Skeletal muscle satellite cell (primary cell): Measurements from ENCODE around the gene SUSD1.

ENCODE experiments used
- H3K27me3 ChIP-seq: 2 replicates; pipeline ENCODE4 v1.7.0; 2013; ENCODE audit warnings: low read length; ENCODE audit not compliant: control insufficient read depth, insufficient read depth
- H3K36me3 ChIP-seq: 2 replicates; pipeline ENCODE4 v1.7.0; 2013; ENCODE audit warnings: mild to moderate bottlenecking, control low read depth, low read length; ENCODE audit not compliant: insufficient read depth
- H3K4me1 ChIP-seq: 2 replicates; pipeline ENCODE4 v1.7.0; 2013; ENCODE audit warnings: low read length; ENCODE audit not compliant: control insufficient read depth, insufficient read depth
- H3K4me2 ChIP-seq: 2 replicates; pipeline ENCODE4 v1.7.0; 2013; ENCODE audit warnings: mild to moderate bottlenecking, low read length
- H3K4me3 ChIP-seq: 2 replicates; pipeline ENCODE4 v1.7.0; 2013; ENCODE audit warnings: low read length
- H3K9ac ChIP-seq: 2 replicates; pipeline ENCODE4 v1.7.0; 2013; ENCODE audit warnings: mild to moderate bottlenecking, low read depth, low read length, moderate library complexity
- H3K9me3 ChIP-seq: replicated peaks from 2 replicates; pipeline ENCODE4 v1.7.0; 2013; ENCODE audit warnings: mild to moderate bottlenecking, control low read depth, low read length

SUSD1 gene

DNA sequence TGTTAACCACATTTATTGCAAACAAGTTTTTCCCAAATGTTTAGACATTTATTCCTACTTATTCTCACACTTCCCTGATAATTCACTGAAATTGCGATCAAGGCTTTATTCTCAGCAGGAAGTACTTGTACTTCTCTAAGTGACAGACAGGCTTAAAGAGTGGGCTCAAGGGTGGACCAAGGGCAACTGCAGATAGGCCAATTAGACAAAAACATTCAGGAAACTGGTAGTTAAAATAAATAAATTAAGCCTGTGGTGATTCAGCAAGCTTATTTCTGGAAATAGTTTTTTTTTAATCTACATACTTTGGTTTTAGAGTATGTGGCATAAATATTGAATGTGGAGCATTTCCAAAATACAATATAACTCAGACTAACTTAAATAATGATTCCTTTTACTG, 142.4 kb downstream of the SUSD1 start:
- no peak overlapping the region for H3K4me3 ChIP-seq
- H3K4me2 ChIP-seq: peak overlapping the region; percentile 9
- peaks cover 70% of the 10 kb centered on the region for H3K4me1 ChIP-seq
- H3K36me3 ChIP-seq: no peaks in the 10 kb centered on the region
- H3K9ac ChIP-seq: peak overlapping the region; percentile 26
- H3K27me3 ChIP-seq: no peaks in the 10 kb centered on the region
- no peaks in the 10 kb centered on the region for H3K9me3 ChIP-seq

DNA sequence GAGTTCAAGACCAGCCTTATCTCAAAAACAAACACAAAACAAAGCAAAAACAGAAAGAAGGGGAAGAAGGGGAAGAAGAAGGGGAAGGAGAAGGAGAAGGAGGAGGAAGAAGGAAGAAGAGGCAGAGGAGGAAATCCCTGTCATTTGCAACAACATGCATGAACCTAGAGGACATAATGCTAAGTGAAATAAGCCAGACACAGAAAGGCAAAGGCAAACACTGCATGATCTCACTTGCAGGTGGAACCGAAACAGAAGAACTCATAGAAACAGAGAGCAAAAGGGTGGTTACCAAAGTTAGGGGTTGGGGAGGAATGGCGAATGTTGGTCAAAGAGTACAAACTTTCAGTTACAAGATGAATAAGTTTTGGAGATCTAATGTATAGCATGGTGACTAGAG, 143.1 kb downstream of the SUSD1 start:
- Histone ChIP-seq H3K4me3 (no peak overlapping the region), H3K4me2 (peak overlapping the region; percentile 9), H3K9me3 (no peaks in the 10 kb centered on the region), H3K27me3 (no peaks in the 10 kb centered on the region), H3K9ac (peak overlapping the region; percentile 26), H3K4me1 (peaks cover 63% of the 10 kb centered on the region), H3K36me3 (no peaks in the 10 kb centered on the region)

DNA sequence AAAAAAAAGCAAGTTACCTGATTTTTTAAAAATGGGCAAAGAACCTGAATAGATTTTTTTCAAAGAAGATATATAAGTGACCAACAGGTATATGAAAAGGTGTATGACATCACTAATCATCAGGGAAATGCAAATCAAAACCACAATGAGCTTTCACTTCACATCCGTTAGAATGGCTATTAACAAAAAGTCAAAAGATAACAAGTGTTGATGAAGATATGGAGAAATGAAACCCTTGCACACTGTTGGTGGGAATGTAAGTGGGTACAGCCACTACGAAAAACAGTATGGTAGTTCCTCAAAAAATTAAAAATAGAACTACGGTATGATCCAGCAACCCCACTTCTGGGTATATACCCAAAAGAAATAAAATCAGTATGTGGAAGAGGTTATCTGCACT, 143.7 kb downstream of the SUSD1 start:
- no peaks in the 10 kb centered on the region for H3K27me3 ChIP-seq
- H3K4me3 ChIP-seq: no peak overlapping the region
- no peaks in the 10 kb centered on the region for H3K36me3 ChIP-seq
- H3K9me3 ChIP-seq: no peaks in the 10 kb centered on the region
- no peak overlapping the region for H3K9ac ChIP-seq
- peaks cover 59% of the 10 kb centered on the region for H3K4me1 ChIP-seq
- no peak overlapping the region for H3K4me2 ChIP-seq

DNA sequence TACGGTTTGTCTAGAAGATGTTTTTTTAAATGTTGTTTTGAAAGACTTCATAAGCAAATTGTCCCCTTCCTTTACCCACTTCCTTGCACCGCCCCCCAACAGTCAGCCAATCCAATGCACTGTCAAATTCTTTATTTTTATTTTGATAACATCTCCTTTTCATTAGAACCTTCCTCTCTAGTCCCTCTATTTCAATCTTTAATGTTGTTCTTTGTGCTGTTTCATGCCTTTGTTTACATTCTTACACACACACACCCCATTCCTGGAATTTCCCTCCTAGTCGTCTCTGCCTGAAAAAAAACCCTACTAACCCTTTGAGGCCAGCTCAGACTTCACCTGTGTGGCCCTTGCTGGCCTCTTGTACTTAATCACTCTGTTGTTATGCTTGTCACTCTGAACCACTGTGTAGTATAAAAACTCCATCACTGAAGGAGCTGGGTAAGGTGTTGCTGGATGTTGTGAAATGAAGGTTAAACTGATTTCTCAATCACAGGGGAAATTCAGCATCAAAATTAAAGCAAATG, 145.1 kb downstream of the SUSD1 start:
- Histone ChIP-seq H3K27me3 (no peaks in the 10 kb centered on the region), H3K9ac (peak overlapping the region; percentile 27)

DNA sequence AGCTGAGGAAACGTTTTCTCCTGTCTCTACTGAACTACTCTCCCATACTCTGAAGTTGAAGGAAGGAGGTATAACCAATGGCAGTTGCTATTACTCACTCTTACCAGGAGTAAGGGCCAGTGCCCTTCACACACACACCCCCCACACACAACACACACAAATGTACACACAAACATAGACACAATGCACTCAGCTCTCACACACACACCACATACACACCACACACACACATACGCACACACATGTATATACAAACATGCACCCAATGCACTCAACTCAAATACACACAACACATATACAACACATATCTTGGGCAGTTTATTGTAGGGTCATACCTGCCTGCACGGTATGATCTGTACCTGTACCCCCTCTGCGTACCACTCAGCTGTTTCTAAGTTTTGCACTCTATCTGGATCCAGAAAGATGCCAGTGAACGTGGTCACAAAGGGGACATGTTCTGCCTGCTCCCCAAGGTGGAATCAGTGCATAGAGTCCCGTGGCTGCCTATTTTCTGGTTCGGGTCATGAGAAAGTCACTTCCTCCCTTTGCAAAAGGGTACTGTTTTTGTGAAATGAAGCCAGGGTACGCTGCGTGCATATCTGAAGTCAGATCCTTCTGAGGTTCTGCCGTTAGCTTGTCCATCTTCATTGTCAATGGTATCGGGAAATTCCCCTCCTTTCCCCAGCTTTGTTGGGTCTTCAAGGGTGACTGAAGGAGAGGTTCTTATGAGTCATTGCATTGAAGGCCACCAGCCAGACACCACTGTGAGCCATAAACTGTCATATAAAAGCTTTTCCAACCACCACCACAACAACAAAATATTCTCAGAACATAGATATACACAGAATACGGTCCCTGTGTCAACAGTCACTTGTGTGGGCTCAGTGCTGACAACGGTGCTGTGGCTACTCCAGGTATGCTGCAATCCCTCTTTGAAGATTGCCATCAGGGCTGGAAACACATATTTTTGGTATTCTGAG, 146.6 kb downstream of the SUSD1 start:
- Histone ChIP-seq H3K4me1 (peaks cover 44% of the 10 kb centered on the region), H3K36me3 (no peaks in the 10 kb centered on the region), H3K4me2 (no peak overlapping the region), H3K27me3 (no peaks in the 10 kb centered on the region), H3K4me3 (no peak overlapping the region), H3K9ac (no peak overlapping the region), H3K9me3 (no peaks in the 10 kb centered on the region)

More for the DNA sequence above, 145.1 kb downstream of the SUSD1 start:
- Histone ChIP-seq H3K36me3 (no peaks in the 10 kb centered on the region), H3K4me1 (peaks cover 51% of the 10 kb centered on the region), H3K4me2 (peak overlapping the region; percentile 41), H3K4me3 (no peak overlapping the region), H3K9me3 (no peaks in the 10 kb centered on the region)

DNA sequence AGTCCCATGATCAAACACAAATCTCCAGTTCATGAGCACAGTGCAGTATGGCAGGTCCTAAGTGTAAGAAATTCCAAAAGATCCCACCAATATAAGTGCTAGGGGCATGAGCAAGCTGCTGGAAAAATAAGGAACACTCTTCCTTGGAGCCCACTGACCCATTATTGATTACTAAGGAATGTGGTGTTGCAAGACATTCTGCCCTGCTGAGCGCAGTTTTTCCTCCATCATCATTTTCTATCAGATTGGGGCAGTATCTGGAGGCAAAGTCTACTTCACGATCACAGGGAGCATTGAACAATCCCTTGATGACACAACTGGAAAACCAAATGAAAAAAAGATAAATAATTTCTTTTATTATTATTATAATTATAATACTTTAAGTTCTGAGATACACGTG, 149.2 kb downstream of the SUSD1 start:
- no peaks in the 10 kb centered on the region for H3K36me3 ChIP-seq
- H3K4me3 ChIP-seq: no peak overlapping the region
- no peak overlapping the region for H3K4me2 ChIP-seq
- H3K27me3 ChIP-seq: no peaks in the 10 kb centered on the region
- no peaks in the 10 kb centered on the region for H3K9me3 ChIP-seq
- H3K9ac ChIP-seq: no peak overlapping the region
- peaks cover 47% of the 10 kb centered on the region for H3K4me1 ChIP-seq

DNA sequence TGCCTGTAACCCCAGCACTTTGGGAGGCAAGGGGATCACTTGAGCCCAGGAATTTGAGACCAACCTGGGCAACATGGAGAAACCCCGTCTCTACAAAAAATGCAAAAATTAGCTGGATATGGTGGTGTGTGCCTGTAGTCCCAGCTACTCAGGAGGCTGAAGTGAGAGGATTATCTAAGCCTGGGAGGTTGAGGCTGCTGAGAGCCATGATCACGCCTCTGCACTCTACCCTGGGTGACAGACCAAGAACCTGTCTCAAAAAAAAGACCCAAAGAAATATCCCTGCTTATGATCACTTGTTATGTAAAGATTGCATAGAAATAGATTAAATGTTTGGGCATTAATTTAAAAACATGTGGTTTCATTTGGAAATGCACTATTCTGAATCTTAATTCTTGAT, 153.4 kb downstream of the SUSD1 start:
- H3K36me3 ChIP-seq: no peaks in the 10 kb centered on the region
- no peak overlapping the region for H3K4me3 ChIP-seq
- peaks cover 31% of the 10 kb centered on the region for H3K4me1 ChIP-seq
- H3K9me3 ChIP-seq: no peaks in the 10 kb centered on the region
- H3K9ac ChIP-seq: peak overlapping the region; percentile 42
- H3K27me3 ChIP-seq: no peaks in the 10 kb centered on the region
- H3K4me2 ChIP-seq: no peak overlapping the region

DNA sequence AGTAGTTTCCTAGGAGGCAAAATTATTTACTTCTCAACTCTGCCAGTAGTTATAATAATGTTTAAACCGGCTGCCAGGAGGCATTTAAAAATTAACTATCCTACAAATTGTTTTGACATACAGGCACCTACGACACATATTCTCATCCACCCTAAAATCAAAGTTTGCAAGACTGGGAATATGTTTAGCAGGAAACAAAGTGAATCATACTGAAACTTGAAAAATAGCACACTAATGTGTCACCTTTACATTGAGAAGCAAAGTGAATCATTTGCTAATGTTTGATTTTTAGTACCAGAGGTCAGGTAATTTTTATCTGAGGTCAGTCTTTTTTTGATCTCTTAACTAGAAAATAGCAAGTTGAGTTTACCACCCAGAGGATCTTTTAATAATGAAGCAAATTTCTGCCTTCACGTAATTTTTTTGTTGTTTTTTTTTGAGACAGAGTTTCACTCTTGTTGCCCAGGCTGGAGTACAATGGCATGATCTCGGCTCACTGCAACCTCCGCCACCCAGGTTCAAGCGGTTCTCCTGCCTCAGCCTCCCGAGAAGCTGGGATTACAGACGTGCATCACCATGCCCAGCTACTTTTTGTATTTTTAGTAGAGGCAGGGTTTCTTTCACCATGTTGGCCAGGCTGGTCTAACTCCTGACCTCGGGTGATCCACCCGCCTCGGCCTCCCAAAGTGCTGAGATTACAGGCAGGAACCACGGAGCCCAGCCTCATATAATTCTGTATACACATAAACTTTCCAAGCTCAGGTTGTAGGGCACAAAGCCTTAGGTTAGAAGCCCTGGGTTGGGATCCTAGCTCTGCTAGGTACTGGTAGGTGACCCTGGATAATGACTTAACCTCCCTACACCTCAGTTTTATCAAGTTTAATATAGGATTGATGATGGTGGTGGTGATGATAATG, 154.2 kb downstream of the SUSD1 start:
- no peaks in the 10 kb centered on the region for H3K9me3 ChIP-seq
- H3K36me3 ChIP-seq: no peaks in the 10 kb centered on the region
- peaks cover 31% of the 10 kb centered on the region for H3K4me1 ChIP-seq
- peak overlapping the region; percentile 51 for H3K9ac ChIP-seq
- no peak overlapping the region for H3K4me2 ChIP-seq
- H3K4me3 ChIP-seq: no peak overlapping the region
- H3K27me3 ChIP-seq: no peaks in the 10 kb centered on the region

DNA sequence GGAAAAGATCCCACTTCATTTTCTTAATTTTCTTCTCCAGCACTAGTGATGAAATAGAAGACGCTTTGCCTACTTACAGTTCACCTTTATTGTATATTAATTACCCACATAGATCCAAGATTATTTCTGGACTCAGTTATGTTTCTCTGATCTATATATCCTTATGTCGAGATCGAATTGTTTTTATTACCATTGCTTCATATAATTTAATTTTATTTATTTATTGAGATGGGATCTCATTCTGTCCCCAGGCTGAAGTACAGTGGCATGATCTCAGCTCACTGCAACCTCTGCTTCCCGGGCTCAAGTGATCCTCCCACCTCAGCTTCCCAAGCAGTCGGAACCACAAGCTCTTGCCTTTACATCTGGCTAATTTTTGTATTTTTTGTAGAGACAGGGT, 157.2 kb downstream of the SUSD1 start:
- Histone ChIP-seq H3K9ac (no peak overlapping the region), H3K4me2 (no peak overlapping the region), H3K27me3 (no peaks in the 10 kb centered on the region), H3K4me1 (peaks cover 33% of the 10 kb centered on the region), H3K4me3 (no peak overlapping the region), H3K9me3 (no peaks in the 10 kb centered on the region), H3K36me3 (no peaks in the 10 kb centered on the region)

DNA sequence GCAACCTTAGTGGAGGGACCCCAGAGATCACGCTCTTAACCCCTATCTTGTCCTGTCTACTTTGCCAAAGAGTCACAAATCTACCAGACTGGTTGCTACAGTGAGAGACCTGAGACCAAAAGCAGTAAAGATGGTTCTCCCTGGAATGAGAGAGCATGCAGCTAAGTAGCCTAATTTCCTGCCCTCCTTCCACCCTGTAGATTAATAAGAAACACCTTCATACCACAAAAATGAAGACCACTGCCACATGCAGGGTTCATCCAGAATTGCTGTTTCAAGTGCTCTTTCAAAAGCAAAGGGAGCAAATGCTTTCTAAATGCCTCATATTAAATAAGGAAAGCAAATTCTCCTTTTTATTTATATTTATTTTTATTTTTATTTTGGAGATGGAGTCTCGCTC, 159.4 kb downstream of the SUSD1 start:
- H3K27me3 ChIP-seq: no peaks in the 10 kb centered on the region
- H3K9ac ChIP-seq: no peak overlapping the region
- no peak overlapping the region for H3K4me3 ChIP-seq
- H3K9me3 ChIP-seq: no peaks in the 10 kb centered on the region
- no peak overlapping the region for H3K4me2 ChIP-seq
- H3K36me3 ChIP-seq: no peaks in the 10 kb centered on the region
- peaks cover 38% of the 10 kb centered on the region for H3K4me1 ChIP-seq

DNA sequence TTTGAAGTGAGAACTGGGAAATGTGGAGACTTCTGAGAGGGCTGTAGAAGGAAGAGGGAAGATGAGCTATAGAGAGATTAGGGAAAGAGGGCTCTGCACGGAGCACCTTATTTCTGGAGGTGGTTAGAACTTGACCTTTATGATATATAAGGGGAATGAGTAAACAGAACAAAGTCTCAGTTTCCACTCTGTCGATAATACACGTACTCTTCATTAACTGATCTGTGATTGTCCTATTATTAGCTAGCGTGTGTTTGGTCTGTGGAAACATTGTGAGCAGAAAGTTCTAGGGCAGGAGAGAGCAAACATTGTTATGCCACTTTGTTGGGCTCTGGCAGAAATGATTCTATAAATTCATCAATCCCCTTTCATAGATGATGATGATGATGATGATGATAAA, 159.9 kb downstream of the SUSD1 start:
- Histone ChIP-seq H3K4me2 (no peak overlapping the region), H3K36me3 (no peaks in the 10 kb centered on the region), H3K9me3 (no peaks in the 10 kb centered on the region), H3K27me3 (no peaks in the 10 kb centered on the region), H3K4me3 (no peak overlapping the region), H3K4me1 (peaks cover 37% of the 10 kb centered on the region), H3K9ac (no peak overlapping the region)
